IMR-90 (cell line): ENCODE results near the gene PCDH1. TPM values are rescaled to one million over a fixed set of nuclear protein-coding genes. Genes with fewer than 3 reads are reported as not detected.

Experiments used
- ATAC-seq: fragments of 200-7000 bp; cut with Tn5 transposase; 2 replicates; pipeline ENCODE4 v1.9.1; 2020; ENCODE audit warnings: low read depth, mild to moderate bottlenecking, moderate library complexity
- BruUV-seq: library from RNA; stranded (reverse); fragments of 400-500 nt; replicated peaks from 2 replicates; lab custom pipeline; 2021; lab: Mats Ljungman, UMichigan
- CTCF ChIA-PET: fragments of 300-600 bp; formaldehyde crosslinking; extraction: SDS; loops from one replicate; lab custom pipeline; 2021; ENCODE audit warnings: antibody characterized with exemption; lab: Yijun Ruan, JAX
- POLR2A ChIA-PET: fragments of 300-600 bp; sonication (Branson Sonifier 250); formaldehyde crosslinking; loops from one replicate; lab custom pipeline; 2022; ENCODE audit warnings: antibody characterized with exemption; ENCODE audit not compliant: unreplicated experiment; lab: Charles Lee
- DNase-seq: peaks from one replicate; pipeline ENCODE4 v3.0.0; 2013
- H2AFZ ChIP-seq: replicated peaks from 2 replicates; pipeline ENCODE3; 2013; ENCODE audit warnings: low read length, mild to moderate bottlenecking; ENCODE audit not compliant: poor library complexity
- H2AK5ac ChIP-seq: 2 replicates; pipeline ENCODE4 v1.6.1; 2013; ENCODE audit warnings: low read depth, low read length, inconsistent platforms
- H2AK9ac ChIP-seq: replicated peaks from 2 replicates; pipeline ENCODE3; 2013; ENCODE audit warnings: mild to moderate bottlenecking, low read depth, low read length, moderate library complexity; ENCODE audit not compliant: poor library complexity
- H2BK120ac ChIP-seq: 2 replicates; pipeline ENCODE4 v1.6.1; 2013; ENCODE audit warnings: low read depth, low read length, inconsistent platforms
- H2BK15ac ChIP-seq: 3 replicates; pipeline ENCODE4 v1.6.1; 2013; ENCODE audit warnings: low read depth, low read length, inconsistent platforms
- H2BK20ac ChIP-seq: 2 replicates; pipeline ENCODE4 v1.6.1; 2013; ENCODE audit warnings: low read depth, mild to moderate bottlenecking, inconsistent platforms, low read length, moderate library complexity
- H2BK5ac ChIP-seq: 2 replicates; pipeline ENCODE4 v1.6.1; 2013; ENCODE audit warnings: mild to moderate bottlenecking, low read depth, low read length, inconsistent platforms; ENCODE audit not compliant: poor library complexity, severe bottlenecking
- H3K14ac ChIP-seq: replicated peaks from 2 replicates; pipeline ENCODE4 v1.6.1; 2013; ENCODE audit warnings: low read depth, low read length, inconsistent platforms
- H3K18ac ChIP-seq: 2 replicates; pipeline ENCODE4 v1.6.1; 2013; ENCODE audit warnings: low read depth, low read length, control low read depth
- H3K23ac ChIP-seq: 2 replicates; pipeline ENCODE4 v1.6.1; 2013; ENCODE audit warnings: low read depth, low read length, inconsistent platforms
- H3K27ac ChIP-seq: 2 replicates; pipeline ENCODE4 v1.5.1; 2013; ENCODE audit warnings: mild to moderate bottlenecking, control low read depth, low read length; ENCODE audit not compliant: insufficient read depth
- H3K27me3 ChIP-seq: 2 replicates; pipeline ENCODE4 v1.6.1; 2013; ENCODE audit warnings: low read length; ENCODE audit not compliant: control insufficient read depth, insufficient read depth
- H3K36me3 ChIP-seq: 2 replicates; pipeline ENCODE4 v1.6.1; 2013; ENCODE audit warnings: low read length, mixed read lengths; ENCODE audit not compliant: control insufficient read depth, insufficient read depth
- H3K4ac ChIP-seq: 2 replicates; pipeline ENCODE4 v1.6.1; 2013; ENCODE audit warnings: low read depth, low read length, inconsistent platforms
- H3K4me1 ChIP-seq: 2 replicates; pipeline ENCODE4 v1.6.1; 2013; ENCODE audit warnings: low read length, mixed read lengths; ENCODE audit not compliant: control insufficient read depth, insufficient read depth
- H3K4me2 ChIP-seq: 2 replicates; pipeline ENCODE4 v1.6.1; 2013; ENCODE audit warnings: low read depth, mild to moderate bottlenecking, control low read depth, low read length, moderate library complexity
- H3K4me3 ChIP-seq: 2 replicates; pipeline ENCODE4 v1.5.1; 2013; ENCODE audit warnings: low read depth, mild to moderate bottlenecking, control low read depth, low read length, moderate library complexity; ENCODE audit not compliant: insufficient read depth
- H3K56ac ChIP-seq: 2 replicates; pipeline ENCODE4 v1.6.1; 2013; ENCODE audit warnings: low read length, inconsistent platforms; ENCODE audit not compliant: insufficient read depth; ENCODE audit errors: extremely low read depth
- H3K79me1 ChIP-seq, 2 experiments: 2 replicates each; pipeline ENCODE4 v1.6.1; 2013; ENCODE audit warnings: low read length in 2 of 2, inconsistent platforms in 1 of 2, low read depth in 1 of 2
- H3K9ac ChIP-seq: 2 replicates; pipeline ENCODE4 v1.6.1; 2013; ENCODE audit warnings: low read depth, low read length, control low read depth
- H3K9me1 ChIP-seq: 2 replicates; pipeline ENCODE4 v1.6.1; 2013; ENCODE audit warnings: low read length, inconsistent platforms; ENCODE audit not compliant: insufficient read depth
- H3K9me3 ChIP-seq: 2 replicates; pipeline ENCODE4 v1.6.1; 2013; ENCODE audit warnings: low read length; ENCODE audit not compliant: control insufficient read depth, insufficient read depth
- H4K20me1 ChIP-seq: 2 replicates; pipeline ENCODE4 v1.6.1; 2013; ENCODE audit warnings: low read length, inconsistent platforms; ENCODE audit not compliant: insufficient read depth
- H4K5ac ChIP-seq: 2 replicates; pipeline ENCODE4 v1.6.1; 2013; ENCODE audit warnings: mild to moderate bottlenecking, low read depth, low read length, control low read depth
- H4K8ac ChIP-seq, 2 experiments: 2 replicates each; pipeline ENCODE4 v1.6.1; 2013; ENCODE audit warnings: low read depth in 2 of 2, low read length in 2 of 2, control low read depth in 1 of 2, inconsistent platforms in 1 of 2
- H4K91ac ChIP-seq: 2 replicates; pipeline ENCODE4 v1.6.1; 2013; ENCODE audit warnings: low read depth, low read length, inconsistent platforms; ENCODE audit not compliant: insufficient read depth
- BHLHE40 ChIP-seq: fragments of 150-350 bp; IDR thresholded peaks from 2 replicates; pipeline ENCODE4 v1.6.1; 2016; ENCODE audit warnings: mild to moderate bottlenecking, low read depth, low read length
- CEBPB ChIP-seq: IDR thresholded peaks from 2 replicates; pipeline ENCODE4 v1.6.1; 2012; ENCODE audit warnings: low read depth, low read length, improper control_type of control experiment
- CHD1 ChIP-seq: IDR thresholded peaks from 2 replicates; pipeline ENCODE4 v1.6.1; 2012; ENCODE audit warnings: low read depth, low read length, improper control_type of control experiment
- ELK1 ChIP-seq: fragments of 150-350 bp; IDR thresholded peaks from 2 replicates; pipeline ENCODE4 v1.6.1; 2016; ENCODE audit warnings: low read depth, mild to moderate bottlenecking, low read length, moderate library complexity, borderline replicate concordance
- FOS ChIP-seq: fragments of 150-350 bp; IDR thresholded peaks from 2 replicates; pipeline ENCODE4 v1.6.1; 2016; ENCODE audit warnings: low read depth, low read length
- MAFK ChIP-seq: IDR thresholded peaks from 2 replicates; pipeline ENCODE4 v1.6.1; 2012; ENCODE audit warnings: low read depth, low read length, improper control_type of control experiment
- MAZ ChIP-seq: IDR thresholded peaks from 2 replicates; pipeline ENCODE4 v1.6.1; 2012; ENCODE audit warnings: low read depth, mild to moderate bottlenecking, low read length, improper control_type of control experiment, moderate library complexity, borderline replicate concordance
- NFE2L2 ChIP-seq: fragments of 150-350 bp; IDR thresholded peaks from 2 replicates; pipeline ENCODE4 v1.6.1; 2016; ENCODE audit warnings: low read depth, mild to moderate bottlenecking, low read length
- RAD21 ChIP-seq: IDR thresholded peaks from 2 replicates; pipeline ENCODE4 v1.6.1; 2012; ENCODE audit warnings: low read length, improper control_type of control experiment
- USF2 ChIP-seq: fragments of 150-350 bp; IDR thresholded peaks from 2 replicates; pipeline ENCODE4 v1.6.1; 2017; ENCODE audit warnings: mild to moderate bottlenecking, antibody characterized with exemption, low read length, low read depth
- WGBS, 2 experiments: methylation state at CpG; one replicate each; pipeline versions ENCODE4 v1.1.5 to v1.1.7; 2013; ENCODE audit warnings: missing lambda C conversion rate in 2 of 2; ENCODE audit not compliant: insufficient read length in 1 of 2; ENCODE audit errors: extremely low coverage in 2 of 2; 5-methylcytosine and 5-hydroxymethylcytosine counted together
- dilution Hi-C: fragments of 300-500 bp; cut with HindIII; formaldehyde crosslinking; loops from one replicate; pipeline ENCODE4 v1.14.3; 2018; ENCODE audit warnings: low sequenced_read_pairs; ENCODE audit not compliant: unreplicated experiment
- in situ Hi-C: fragments of 300-500 bp; cut with MboI; formaldehyde crosslinking; loops from 3 replicates; pipeline ENCODE4 v1.14.3; 2019; ENCODE audit warnings: low sequenced_read_pairs, inconsistent platforms, mixed read lengths
- intact Hi-C: fragments of 100-400 bp; cut with micrococcal nuclease; formaldehyde crosslinking; loops from 2 replicates; pipeline ENCODE4 v1.10.0; 2022
- polyA plus RNA-seq, 3 experiments: library from polyadenylated mRNA; depleted of rRNA; stranded (reverse); fragments of >200 nt; gene quantifications; 2 replicates each; pipeline ENCODE4 v1.2.3, GENCODE V29; 2012; ENCODE audit warnings: low replicate concordance in 1 of 3
- total RNA-seq: library from RNA; depleted of rRNA; stranded (reverse); fragments of >200 nt; gene quantifications from 2 replicates; pipeline ENCODE4 v1.2.3, GENCODE V29; 2012

PCDH1 gene
- total and polyA plus RNA-seq, 2 of the 4 experiments (the other 2 are of a cell fraction) = 0.74 to 0.90 TPM

- Histone ChIP-seq H3K9me3 (no peaks in the 10 kb centered on the region), H3K18ac (no peak overlapping the region), H3K23ac (no peak overlapping the region), H2AK5ac (no peak overlapping the region), H4K20me1 (no peaks in the 10 kb centered on the region), H3K4me1 (no peaks in the 10 kb centered on the region), H2BK120ac (no peak overlapping the region), H3K27me3 (peaks cover 83% of the 10 kb centered on the region), H3K14ac (no peak overlapping the region), H3K4me2 (no peak overlapping the region), H2BK20ac (no peak overlapping the region), H2BK15ac (no peak overlapping the region), H4K8ac (no peak overlapping the region), H4K91ac (no peak overlapping the region), H2BK5ac (no peak overlapping the region), H3K27ac (no peak overlapping the region), H2AFZ (no peak overlapping the region), H4K5ac (no peak overlapping the region), H3K4me3 (no peak overlapping the region), H3K9ac (no peak overlapping the region), H3K79me1 (no peaks in the 10 kb centered on the region), H3K4ac (no peak overlapping the region), H3K56ac (no peak overlapping the region), H3K9me1 (no peaks in the 10 kb centered on the region), H3K36me3 (no peaks in the 10 kb centered on the region), H2AK9ac (no peak overlapping the region)
- no TSS peak for BruUV-seq
- TF ChIP-seq CHD1 (no peak), ELK1 (no peak), NFE2L2 (no peak), FOS (no peak), CEBPB (no peak), MAFK (no peak), USF2 (no peak), RAD21 (no peak), BHLHE40 (no peak), MAZ (no peak)
- DNase-seq (no peak), ATAC-seq (no peak)
- ChIA-PET CTCF (interaction anchor here (1.0 kb wide), 1 partner anchor 10 kb away, joined by 3 read pairs; no protein-coding TSS in a partner anchor), POLR2A (no interaction called here)
- dilution Hi-C loops (no loop called here), in situ Hi-C loops (no loop called here), intact Hi-C loops (loop anchor here (5.0 kb wide), 1 partner anchor 108 kb away; no protein-coding TSS in a partner anchor)
- 17% methylated on average over 1 of the region's 3 CpGs; no CpG with 5 or more reads in 1 of the 2 experiments for WGBS, 2 experiments
Measured at GRCh38 chr5:141810702-141811101, 67.5 kb downstream of the PCDH1 start.
